DND-41 (cell line): ENCODE results near the gene AMELX.

Experiments used
- EZH2 ChIP-seq: IDR thresholded peaks from 3 replicates; pipeline ENCODE4 v1.6.1; 2012; ENCODE audit warnings: borderline replicate concordance, low read depth, mild to moderate bottlenecking, moderate library complexity, low read length, inconsistent platforms; ENCODE audit not compliant: severe bottlenecking
- TF ChIP-seq, protein P1 (sequence below): IDR thresholded peaks from 2 replicates; pipeline ENCODE4 v1.5.1; 2012; ENCODE audit warnings: borderline replicate concordance, low read length, moderate library complexity, mild to moderate bottlenecking; ENCODE audit not compliant: poor library complexity, severe bottlenecking; ENCODE audit errors: extremely low read depth

DNA sequence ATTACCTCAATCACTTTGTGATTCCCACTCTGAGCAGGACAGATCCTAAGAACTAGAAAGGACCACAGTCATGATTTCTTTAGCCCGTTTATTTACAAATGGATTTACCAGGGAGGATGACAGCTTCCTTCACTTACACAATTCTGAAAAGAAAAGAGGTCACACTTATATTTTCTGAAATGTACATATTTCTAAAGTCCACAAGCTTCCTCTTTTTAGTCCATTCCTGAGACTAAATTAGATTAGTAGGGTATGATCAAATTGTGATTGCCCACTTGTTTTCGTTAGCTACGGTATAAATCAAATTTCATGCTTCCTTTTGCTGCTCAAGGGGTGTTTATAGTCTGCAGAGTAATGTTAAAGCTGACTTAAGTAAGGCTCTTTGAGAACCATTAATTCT, 7.6 kb upstream of the AMELX start:
- TF ChIP-seq, protein P1, sequence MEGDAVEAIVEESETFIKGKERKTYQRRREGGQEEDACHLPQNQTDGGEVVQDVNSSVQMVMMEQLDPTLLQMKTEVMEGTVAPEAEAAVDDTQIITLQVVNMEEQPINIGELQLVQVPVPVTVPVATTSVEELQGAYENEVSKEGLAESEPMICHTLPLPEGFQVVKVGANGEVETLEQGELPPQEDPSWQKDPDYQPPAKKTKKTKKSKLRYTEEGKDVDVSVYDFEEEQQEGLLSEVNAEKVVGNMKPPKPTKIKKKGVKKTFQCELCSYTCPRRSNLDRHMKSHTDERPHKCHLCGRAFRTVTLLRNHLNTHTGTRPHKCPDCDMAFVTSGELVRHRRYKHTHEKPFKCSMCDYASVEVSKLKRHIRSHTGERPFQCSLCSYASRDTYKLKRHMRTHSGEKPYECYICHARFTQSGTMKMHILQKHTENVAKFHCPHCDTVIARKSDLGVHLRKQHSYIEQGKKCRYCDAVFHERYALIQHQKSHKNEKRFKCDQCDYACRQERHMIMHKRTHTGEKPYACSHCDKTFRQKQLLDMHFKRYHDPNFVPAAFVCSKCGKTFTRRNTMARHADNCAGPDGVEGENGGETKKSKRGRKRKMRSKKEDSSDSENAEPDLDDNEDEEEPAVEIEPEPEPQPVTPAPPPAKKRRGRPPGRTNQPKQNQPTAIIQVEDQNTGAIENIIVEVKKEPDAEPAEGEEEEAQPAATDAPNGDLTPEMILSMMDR: no peak
- no peak for TF ChIP-seq EZH2
